Endodermal cell (in vitro differentiated cells): Measurements from ENCODE around the gene SLC4A1. TPM values are rescaled to one million over a fixed set of nuclear protein-coding genes. Genes with fewer than 3 reads are reported as not detected.

Experiments
- DNase-seq: peaks from one replicate; pipeline ENCODE4 v3.0.0-alpha.2; 2017
- H3K27ac ChIP-seq: 2 replicates; pipeline ENCODE4 v1.5.1; 2013; ENCODE audit warnings: mild to moderate bottlenecking, low read depth, low read length, moderate library complexity
- H3K27me3 ChIP-seq: 2 replicates; pipeline ENCODE4 v1.6.1; 2013; ENCODE audit warnings: mild to moderate bottlenecking, low read length, moderate library complexity; ENCODE audit not compliant: insufficient read depth, control insufficient read depth, poor library complexity, severe bottlenecking
- H3K36me3 ChIP-seq: 2 replicates; pipeline ENCODE4 v1.7.0; 2013; ENCODE audit warnings: mild to moderate bottlenecking, low read length, moderate library complexity; ENCODE audit not compliant: control insufficient read depth, insufficient read depth
- H3K4me1 ChIP-seq: one replicate; pipeline ENCODE4 v1.7.0; 2013; ENCODE audit warnings: low read length; ENCODE audit not compliant: control insufficient read depth, insufficient read depth
- H3K4me3 ChIP-seq: 2 replicates; pipeline ENCODE4 v1.5.1; 2013; ENCODE audit warnings: mild to moderate bottlenecking, low read length, moderate library complexity
- H3K9ac ChIP-seq: 2 replicates; pipeline ENCODE4 v1.6.1; 2013; ENCODE audit warnings: mild to moderate bottlenecking, low read length, moderate library complexity; ENCODE audit not compliant: poor library complexity, severe bottlenecking; ENCODE audit errors: extremely low read depth
- H3K9me3 ChIP-seq: 2 replicates; pipeline ENCODE4 v1.6.1; 2013; ENCODE audit warnings: mild to moderate bottlenecking, low read length, moderate library complexity; ENCODE audit not compliant: control insufficient read depth
- H3K27ac Mint-ChIP-seq: 2 replicates; pipeline ENCODE4 v1.8.0; 2020; ENCODE audit warnings: mixed read lengths
- H3K27me3 Mint-ChIP-seq: 2 replicates; pipeline ENCODE4 v1.8.0; 2021; ENCODE audit warnings: mild to moderate bottlenecking, mixed read lengths; ENCODE audit not compliant: insufficient read depth
- H3K36me3 Mint-ChIP-seq: 2 replicates; pipeline ENCODE4 v1.8.0; 2020; ENCODE audit warnings: low read depth, mixed read lengths
- H3K4me1 Mint-ChIP-seq: 2 replicates; pipeline ENCODE4 v1.8.0; 2020; ENCODE audit warnings: mixed read lengths
- H3K4me3 Mint-ChIP-seq: 2 replicates; pipeline ENCODE4 v1.8.0; 2020; ENCODE audit warnings: mild to moderate bottlenecking, moderate library complexity, mixed read lengths
- H3K9me3 Mint-ChIP-seq: 2 replicates; pipeline ENCODE4 v1.8.0; 2020; ENCODE audit warnings: mild to moderate bottlenecking, mixed read lengths
- CTCF ChIP-seq: fragments of 200-600 bp; sonication (generic); conservative IDR thresholded peaks from 2 replicates; pipeline ENCODE4 v1.5.0; 2021; ENCODE audit warnings: antibody characterized with exemption, mild to moderate bottlenecking
- WGBS, 2 experiments: methylation state at CpG; one replicate each; pipeline versions ENCODE4 v1.1.5 to v1.1.7; 2013; ENCODE audit warnings: missing lambda C conversion rate in 2 of 2, mixed read lengths in 1 of 2; ENCODE audit not compliant: insufficient coverage in 1 of 2, insufficient read length in 1 of 2; 5-methylcytosine and 5-hydroxymethylcytosine counted together
- total RNA-seq, 2 donors: library from RNA; stranded (reverse); fragmentation: NEBNext Ultra II Directional in 1 of 2; extraction: Animal tissue kit (Norgen Biotek cat#: 25700) in 1 of 2; gene quantifications; 2 replicates in 1 of 2; 3 replicates in 1 of 2; pipeline ENCODE4 v1.2.1, GENCODE V29; 2021

Gene SLC4A1
- total RNA-seq, 2 donors from 2014 or later, result 0.04 TPM; not detected in 1

- Mint-ChIP-seq H3K4me1 (peaks cover 6% of the 10 kb centered on the region), H3K27ac (no peak overlapping the region), H3K9me3 (no peaks in the 10 kb centered on the region), H3K4me3 (no peak overlapping the region), H3K36me3 (peaks cover 53% of the 10 kb centered on the region), H3K27me3 (no peaks in the 10 kb centered on the region)
- Histone ChIP-seq H3K4me3 (no peak overlapping the region), H3K9ac (no peak overlapping the region), H3K36me3 (peaks cover 49% of the 10 kb centered on the region), H3K27ac (no peak overlapping the region), H3K27me3 (no peaks in the 10 kb centered on the region), H3K9me3 (no peaks in the 10 kb centered on the region), H3K4me1 (peaks cover 3% of the 10 kb centered on the region)
- 93 to 94% methylated on average over 3 to 4 of the region's 5 CpGs for WGBS, 2 experiments
- TF ChIP-seq CTCF, result no peak
- DNase-seq, result no peak
These were observed 51.8 kb downstream of the SLC4A1 start for GRCh38 chr17:44216173-44216572.

DNA sequence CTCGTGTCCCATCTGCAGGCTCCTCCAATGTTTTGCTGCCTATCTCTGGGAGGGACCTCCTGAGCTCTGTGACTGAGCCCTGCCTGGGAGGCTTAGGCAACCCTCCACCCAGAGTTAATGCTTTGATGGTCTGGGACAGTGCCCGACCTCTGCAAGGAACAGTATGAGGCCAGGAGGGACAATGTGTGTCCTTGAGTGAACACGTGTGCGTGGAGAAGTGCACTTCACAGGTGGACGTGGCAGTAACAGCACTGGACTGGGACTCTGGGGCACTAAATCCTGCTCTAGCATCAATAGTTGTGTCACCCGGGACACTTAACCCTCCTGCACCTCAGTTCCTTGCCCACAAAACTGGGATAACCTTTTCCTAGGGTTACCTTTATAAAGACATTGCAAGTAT is 53.0 kb downstream of the SLC4A1 start:
- H3K9me3 ChIP-seq, result no peaks in the 10 kb centered on the region
- WGBS, 2 experiments, result 95 to 98% methylated on average over 6 of the region's 6 CpGs
- H3K9ac ChIP-seq, result no peak overlapping the region
- H3K4me1 Mint-ChIP-seq, result peaks cover 6% of the 10 kb centered on the region
- no peak overlapping the region for H3K4me3 ChIP-seq
- no peak overlapping the region for H3K4me3 Mint-ChIP-seq
- DNase-seq, result no peak
- peaks cover 3% of the 10 kb centered on the region for H3K4me1 ChIP-seq
- no peak for TF ChIP-seq CTCF
- H3K36me3 Mint-ChIP-seq, result peaks cover 58% of the 10 kb centered on the region
- no peak overlapping the region for H3K27ac Mint-ChIP-seq
- H3K27ac ChIP-seq, result no peak overlapping the region
- H3K9me3 Mint-ChIP-seq, result no peaks in the 10 kb centered on the region
- H3K36me3 ChIP-seq, result peaks cover 58% of the 10 kb centered on the region
- no peaks in the 10 kb centered on the region for H3K27me3 ChIP-seq
- H3K27me3 Mint-ChIP-seq, result no peaks in the 10 kb centered on the region

GRCh38 chr17:44214230-44214494 is 53.8 kb downstream of the SLC4A1 start:
- peaks cover 3% of the 10 kb centered on the region for H3K4me1 ChIP-seq
- no peak for DNase-seq
- peak overlapping the region; percentile 46 for H3K27ac Mint-ChIP-seq

More at GRCh38 chr17:44214230-44214494, 53.8 kb downstream of the SLC4A1 start:
- TF ChIP-seq CTCF, result no peak
- Mint-ChIP-seq H3K36me3 (peaks cover 64% of the 10 kb centered on the region), H3K9me3 (no peaks in the 10 kb centered on the region), H3K4me1 (peaks cover 6% of the 10 kb centered on the region), H3K27me3 (no peaks in the 10 kb centered on the region), H3K4me3 (no peak overlapping the region)
- H3K9me3 ChIP-seq, result no peaks in the 10 kb centered on the region
- H3K27ac ChIP-seq, result no peak overlapping the region
- WGBS, 2 experiments, result 100% methylated on average over 1 of the region's 1 CpG; no CpG with 5 or more reads in 1 of the 2 experiments
- H3K4me3 ChIP-seq, result no peak overlapping the region
- H3K27me3 ChIP-seq, result no peaks in the 10 kb centered on the region
- peaks cover 65% of the 10 kb centered on the region for H3K36me3 ChIP-seq
- no peak overlapping the region for H3K9ac ChIP-seq
